Caco-2 (cell line): ENCODE measurements around the gene MLEC. TPM values are rescaled to one million over a fixed set of nuclear protein-coding genes. Genes with fewer than 3 reads are reported as not detected.

Experiments
- BruUV-seq: library from RNA; stranded (reverse); fragments of 400-500 nt; replicated peaks from 2 replicates; lab custom pipeline; 2021; lab: Mats Ljungman, UMichigan
- CTCF ChIA-PET: fragments of 300-600 bp; sonication (Branson Sonifier 250); formaldehyde crosslinking; loops from one replicate; lab custom pipeline; 2022; ENCODE audit warnings: antibody characterized with exemption; lab: Charles Lee
- POLR2A ChIA-PET: fragments of 300-600 bp; sonication (Branson Sonifier 250); formaldehyde crosslinking; loops from one replicate; lab custom pipeline; 2022; ENCODE audit warnings: antibody characterized with exemption; lab: Charles Lee
- DNase-seq, 2 experiments: peaks; one replicate each; pipeline versions ENCODE4 v3.0.0 to v3.0.0-alpha.2; 2020 to 2022
- H3K27me3 ChIP-seq: replicated peaks from 2 replicates; pipeline ENCODE4 v1.6.0; 2011; ENCODE audit warnings: low read length; ENCODE audit not compliant: control insufficient read depth, insufficient read depth
- H3K36me3 ChIP-seq: 2 replicates; pipeline ENCODE4 v1.5.1; 2011; ENCODE audit warnings: low read length; ENCODE audit not compliant: control insufficient read depth, insufficient read depth
- H3K4me1 ChIP-seq: fragments of 250-450 bp; sonication (Bioruptor Pico); 2 replicates; pipeline ENCODE4 v1.5.1; 2020; ENCODE audit warnings: mild to moderate bottlenecking
- H3K4me3 ChIP-seq: 2 replicates; pipeline ENCODE4 v1.5.1; 2011; ENCODE audit warnings: low read depth, mild to moderate bottlenecking, control low read depth, low read length
- H3K9me3 ChIP-seq: fragments of 250-450 bp; sonication (Bioruptor Pico); 2 replicates; pipeline ENCODE4 v1.5.1; 2020; ENCODE audit warnings: mild to moderate bottlenecking, moderate library complexity
- H3K27ac Mint-ChIP-seq: one replicate; pipeline ENCODE4 v1.8.0; 2022; ENCODE audit warnings: mixed read lengths; ENCODE audit not compliant: unreplicated experiment
- H3K27me3 Mint-ChIP-seq: one replicate; pipeline ENCODE4 v1.8.0; 2022; ENCODE audit warnings: mixed read lengths; ENCODE audit not compliant: insufficient read depth, unreplicated experiment
- H3K36me3 Mint-ChIP-seq: one replicate; pipeline ENCODE4 v1.8.0; 2022; ENCODE audit warnings: mild to moderate bottlenecking, mixed read lengths; ENCODE audit not compliant: insufficient read depth, unreplicated experiment
- H3K4me1 Mint-ChIP-seq: one replicate; pipeline ENCODE4 v1.8.0; 2022; ENCODE audit warnings: low read depth, mixed read lengths; ENCODE audit not compliant: unreplicated experiment
- H3K4me3 Mint-ChIP-seq: one replicate; pipeline ENCODE4 v1.8.0; 2022; ENCODE audit warnings: mild to moderate bottlenecking, moderate library complexity, mixed read lengths; ENCODE audit not compliant: unreplicated experiment
- H3K9me3 Mint-ChIP-seq: one replicate; pipeline ENCODE4 v1.8.0; 2022; ENCODE audit warnings: mixed read lengths; ENCODE audit not compliant: unreplicated experiment
- CTCF ChIP-seq, 2 experiments: fragments of 200-600 bp in 1 of 2; IDR thresholded peaks; 1 replicate in 1 of 2; 2 replicates in 1 of 2; pipeline versions ENCODE4 v1.5.1 to v1.8.0; 2011 to 2022; ENCODE audit warnings: antibody characterized with exemption in 1 of 2, control low read depth in 1 of 2, inconsistent platforms in 1 of 2, low read depth in 1 of 2, low read length in 1 of 2, mild to moderate bottlenecking in 1 of 2, moderate library complexity in 1 of 2; ENCODE audit not compliant: insufficient read depth in 1 of 2, severe bottlenecking in 1 of 2, unreplicated experiment in 1 of 2
- intact Hi-C: fragments of 100-400 bp; cut with micrococcal nuclease; formaldehyde crosslinking; loops from one replicate; pipeline ENCODE4 v1.10.0; 2022; ENCODE audit not compliant: unreplicated experiment
- total RNA-seq: library from RNA; stranded (reverse); gene quantifications from 2 replicates; pipeline ENCODE4 v1.2.3, GENCODE V29; 2022

The MLEC gene
- total RNA-seq, 1 experiment from 2014 or later = 150 TPM

DNA sequence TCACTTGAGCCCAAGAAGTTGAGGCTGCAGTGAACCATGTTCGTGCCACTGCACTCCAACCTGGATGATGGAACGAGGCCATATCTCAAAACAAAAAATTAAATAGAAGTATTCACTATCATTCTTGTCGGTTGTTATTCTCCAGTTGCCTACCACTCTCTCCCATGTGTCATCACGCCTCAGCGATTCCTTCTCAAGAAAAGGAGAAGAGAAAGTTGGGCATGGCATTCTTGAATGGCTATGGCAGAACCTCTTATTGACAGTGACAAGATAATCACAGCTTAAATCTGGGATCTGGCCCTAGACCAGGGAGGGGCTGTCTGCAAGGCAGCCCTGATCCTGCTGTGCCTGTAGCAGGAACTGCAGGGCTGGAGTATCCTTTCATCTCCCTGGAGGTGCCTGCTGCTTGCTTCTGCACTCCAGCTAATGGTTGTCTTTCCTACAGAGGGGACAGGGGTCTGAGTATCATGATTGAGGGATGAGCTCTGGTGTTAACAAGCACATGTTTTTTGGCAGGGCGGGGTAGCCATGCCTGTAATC lies 12.8 kb upstream of the MLEC start:
- no peak for TF ChIP-seq CTCF (IDR thresholded peaks at IDR 0.05; ENCODE audit: insufficient read depth in 1 of 2, low read depth in 1 of 2, low read length in 1 of 2, severe bottlenecking in 1 of 2, unreplicated experiment in 1 of 2)
- Mint-ChIP-seq H3K27me3 (no peaks in the 10 kb centered on the region), H3K27ac (no peak overlapping the region), H3K4me1 (no peaks in the 10 kb centered on the region), H3K9me3 (no peaks in the 10 kb centered on the region), H3K4me3 (no peak overlapping the region), H3K36me3 (no peaks in the 10 kb centered on the region)
- CTCF ChIA-PET = no interaction called here
- peaks cover 12% of the 10 kb centered on the region; the same call in 1 of the 2 replicates for H3K4me1 ChIP-seq
- no peaks in the 10 kb centered on the region for H3K9me3 ChIP-seq
- intact Hi-C loops = no loop called here
- H3K27me3 ChIP-seq = no peaks in the 10 kb centered on the region; the same call in 1 of the 2 replicates
- H3K4me3 ChIP-seq = no peak overlapping the region
- POLR2A ChIA-PET = no interaction called here
- no peaks in the 10 kb centered on the region for H3K36me3 ChIP-seq
- DNase-seq = no peak
- no TSS peak for BruUV-seq

DNA sequence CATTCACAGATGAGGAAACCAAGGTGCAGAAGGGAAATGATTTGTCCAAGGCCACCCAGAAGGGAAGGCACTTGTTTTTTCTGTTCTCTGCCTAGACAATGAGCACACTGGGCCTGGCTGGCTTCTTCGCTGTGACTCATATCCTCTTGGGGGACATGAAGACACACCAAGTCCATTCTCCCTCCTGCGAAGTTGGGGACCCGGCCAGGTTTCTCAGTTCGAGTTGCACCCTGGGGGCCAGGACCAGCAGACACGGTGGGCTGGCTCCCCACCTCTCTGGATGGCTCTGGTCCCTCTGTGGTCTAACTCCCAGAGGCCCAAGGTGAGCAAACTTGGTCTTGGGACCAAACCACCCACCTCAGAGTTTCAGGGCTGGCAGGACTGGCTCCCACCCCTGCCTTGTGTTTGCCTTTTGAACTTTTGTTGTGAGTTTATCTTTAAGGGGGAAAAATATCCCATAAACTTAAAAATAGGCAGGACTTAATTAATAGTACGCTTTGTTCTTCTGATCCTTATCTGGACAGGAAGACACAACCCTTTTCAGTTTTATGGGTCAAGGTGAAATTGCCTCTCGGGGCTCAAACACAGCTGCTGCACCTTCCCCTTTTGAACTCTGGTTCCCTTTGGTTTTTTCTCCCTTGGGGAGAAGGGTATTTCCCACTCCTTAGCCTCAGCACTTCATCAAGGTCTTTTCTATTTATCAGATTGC lies 9.0 kb upstream of the MLEC start:
- H3K4me3 ChIP-seq = no peak overlapping the region
- Mint-ChIP-seq H3K4me3 (no peak overlapping the region), H3K36me3 (no peaks in the 10 kb centered on the region), H3K4me1 (no peaks in the 10 kb centered on the region), H3K9me3 (no peaks in the 10 kb centered on the region), H3K27ac (no peak overlapping the region), H3K27me3 (no peaks in the 10 kb centered on the region)
- ChIA-PET CTCF (no interaction called here), POLR2A (no interaction called here)
- no peaks in the 10 kb centered on the region; the same call in 1 of the 2 replicates for H3K27me3 ChIP-seq
- intact Hi-C loops = no loop called here
- no TSS peak for BruUV-seq
- DNase-seq = no peak
- no peaks in the 10 kb centered on the region for H3K9me3 ChIP-seq
- TF ChIP-seq CTCF (IDR thresholded peaks at IDR 0.05; ENCODE audit: insufficient read depth in 1 of 2, low read depth in 1 of 2, low read length in 1 of 2, severe bottlenecking in 1 of 2, unreplicated experiment in 1 of 2) = no peak
- no peaks in the 10 kb centered on the region for H3K36me3 ChIP-seq
- peaks cover 12% of the 10 kb centered on the region; the same call in 1 of the 2 replicates for H3K4me1 ChIP-seq

DNA sequence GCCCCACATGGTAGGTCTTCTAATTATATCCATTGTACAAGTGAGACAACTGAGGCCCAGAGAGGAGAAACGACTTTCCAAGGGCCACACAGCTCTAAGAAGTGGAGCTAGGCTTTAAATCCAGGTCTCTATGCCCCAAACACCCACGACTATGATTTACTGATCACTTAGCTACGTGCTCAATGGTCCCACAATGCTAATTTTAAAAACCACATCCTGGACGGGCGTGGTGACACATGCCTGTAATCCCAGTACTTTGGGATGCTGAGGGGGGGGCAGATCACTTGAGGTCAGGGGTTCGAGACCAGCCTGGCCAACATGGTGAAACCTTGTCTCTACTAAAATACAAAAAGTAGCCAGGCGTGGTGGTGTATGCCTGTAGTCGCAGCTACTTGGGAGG lies 8.4 kb upstream of the MLEC start:
- no peak for DNase-seq
- H3K4me3 Mint-ChIP-seq = no peak overlapping the region
- Histone ChIP-seq H3K4me1 (peaks cover 12% of the 10 kb centered on the region; the same call in 1 of the 2 replicates), H3K9me3 (no peaks in the 10 kb centered on the region), H3K4me3 (no peak overlapping the region), H3K36me3 (no peaks in the 10 kb centered on the region), H3K27me3 (no peaks in the 10 kb centered on the region; the same call in 1 of the 2 replicates)
- H3K27ac Mint-ChIP-seq = no peak overlapping the region
- no peaks in the 10 kb centered on the region for H3K36me3 Mint-ChIP-seq
- no peaks in the 10 kb centered on the region for H3K9me3 Mint-ChIP-seq
- TF ChIP-seq CTCF (IDR thresholded peaks at IDR 0.05; ENCODE audit: insufficient read depth in 1 of 2, low read depth in 1 of 2, low read length in 1 of 2, severe bottlenecking in 1 of 2, unreplicated experiment in 1 of 2) = no peak
- intact Hi-C loops = no loop called here
- H3K27me3 Mint-ChIP-seq = no peaks in the 10 kb centered on the region
- CTCF ChIA-PET = no interaction called here
- no peaks in the 10 kb centered on the region for H3K4me1 Mint-ChIP-seq
- POLR2A ChIA-PET = no interaction called here
- BruUV-seq = no TSS peak
